HG03378 (cell line): Measurements from ENCODE around the gene TCF7L1.

Experiments used
- ATAC-seq: cut with Tn5 transposase; IDR thresholded peaks from one replicate; pipeline ENCODE4 v1.9.1; 2021; ENCODE audit warnings: mild to moderate bottlenecking, moderate library complexity; ENCODE audit not compliant: unreplicated experiment

TCF7L1 gene

GRCh38 chr2:85215448-85216401 lies 82.5 kb downstream of the TCF7L1 start:
- no peak for ATAC-seq

GRCh38 chr2:85216927-85217326 lies 83.7 kb downstream of the TCF7L1 start:
- no peak for ATAC-seq

- no peak for ATAC-seq
These were observed 88.0 kb downstream of the TCF7L1 start for GRCh38 chr2:85221067-85221691.

GRCh38 chr2:85222792-85223191 lies 89.6 kb downstream of the TCF7L1 start:
- no peak for ATAC-seq

GRCh38 chr2:85226783-85227182 lies 93.6 kb downstream of the TCF7L1 start:
- no peak for ATAC-seq

GRCh38 chr2:85230679-85231467 lies 97.7 kb downstream of the TCF7L1 start:
- ATAC-seq = no peak

- ATAC-seq = no peak
These were observed 98.2 kb downstream of the TCF7L1 start for GRCh38 chr2:85231468-85231805.

GRCh38 chr2:85231952-85232351 lies 98.8 kb downstream of the TCF7L1 start:
- ATAC-seq = no peak

GRCh38 chr2:85234868-85235267 lies 101.7 kb downstream of the TCF7L1 start:
- no peak for ATAC-seq

- no peak for ATAC-seq
These were observed 102.1 kb downstream of the TCF7L1 start for GRCh38 chr2:85235281-85235680.

GRCh38 chr2:85236084-85236483 lies 102.9 kb downstream of the TCF7L1 start:
- ATAC-seq = no peak

- no peak for ATAC-seq
These were observed 104.8 kb downstream of the TCF7L1 start for GRCh38 chr2:85237849-85238565.

GRCh38 chr2:85238607-85239006 lies 105.4 kb downstream of the TCF7L1 start:
- no peak for ATAC-seq

- no peak for ATAC-seq
These were observed 105.9 kb downstream of the TCF7L1 start for GRCh38 chr2:85239102-85239501.

GRCh38 chr2:85240055-85240454 lies 106.9 kb downstream of the TCF7L1 start:
- no peak for ATAC-seq

- ATAC-seq = no peak
These were observed 109.1 kb downstream of the TCF7L1 start for GRCh38 chr2:85242321-85242720.

- ATAC-seq = no peak
These were observed 110.2 kb downstream of the TCF7L1 start for GRCh38 chr2:85243101-85244072.

- ATAC-seq = no peak
These were observed 111.6 kb downstream of the TCF7L1 start for GRCh38 chr2:85244828-85245227.

GRCh38 chr2:85245891-85246290 lies 112.7 kb downstream of the TCF7L1 start:
- ATAC-seq = no peak

- ATAC-seq = no peak
These were observed 113.2 kb downstream of the TCF7L1 start for GRCh38 chr2:85246348-85246747.
